Epithelial cell of proximal tubule (primary cell): ENCODE data around the gene PDE3A. TPM values are rescaled to one million over a fixed set of nuclear protein-coding genes. Genes with fewer than 3 reads are reported as not detected.

Experiments used
- DNase-seq: peaks from one replicate; pipeline ENCODE4 v3.0.0-alpha.2; 2011; ENCODE audit warnings: low read depth
- H3K4me3 ChIP-seq: 2 replicates; pipeline ENCODE4 v1.5.1; 2011; ENCODE audit warnings: low read depth, mild to moderate bottlenecking, low read length
- CTCF ChIP-seq: conservative IDR thresholded peaks from 2 replicates; pipeline ENCODE4 v1.5.1; 2012; ENCODE audit warnings: low read depth, mild to moderate bottlenecking, low read length
- total RNA-seq: library from RNA; depleted of rRNA; stranded (reverse); fragments of >200 nt; gene quantifications from 2 replicates; pipeline ENCODE4 v1.2.3, GENCODE V29; 2015

Gene PDE3A
- total RNA-seq, 1 donor from 2014 or later = 1.6 TPM

GRCh38 chr12:20443792-20444191, 75.5 kb downstream of the PDE3A start:
- no peak overlapping the region for H3K4me3 ChIP-seq
- DNase-seq = no peak
- no peak for TF ChIP-seq CTCF

- H3K4me3 ChIP-seq = no peak overlapping the region
- no peak for DNase-seq
- no peak for TF ChIP-seq CTCF
Measured at GRCh38 chr12:20444595-20445170, 76.3 kb downstream of the PDE3A start.

GRCh38 chr12:20445687-20446086, 77.3 kb downstream of the PDE3A start:
- no peak overlapping the region for H3K4me3 ChIP-seq
- TF ChIP-seq CTCF = no peak
- no peak for DNase-seq

GRCh38 chr12:20446836-20447235, 78.5 kb downstream of the PDE3A start:
- no peak for DNase-seq
- no peak overlapping the region for H3K4me3 ChIP-seq
- TF ChIP-seq CTCF = no peak

GRCh38 chr12:20448781-20449180, 80.4 kb downstream of the PDE3A start:
- DNase-seq = no peak
- no peak for TF ChIP-seq CTCF
- no peak overlapping the region for H3K4me3 ChIP-seq

GRCh38 chr12:20450591-20451180, 82.3 kb downstream of the PDE3A start:
- H3K4me3 ChIP-seq = no peak overlapping the region
- no peak for TF ChIP-seq CTCF
- DNase-seq = no peak

GRCh38 chr12:20451761-20452160, 83.4 kb downstream of the PDE3A start:
- no peak for DNase-seq
- TF ChIP-seq CTCF = no peak
- no peak overlapping the region for H3K4me3 ChIP-seq
